HG02678 (cell line): ENCODE results near the gene PDIA6.
A peak's percentile ranks its signal among the peaks of the same experiment; 100 is the strongest.
"Not testable (repeated sequence)": the region's sequence is repeated elsewhere in the genome, so short reads cannot be mapped to it uniquely, and the experiment has no call there.

ENCODE experiments used
- ATAC-seq: cut with Tn5 transposase; IDR thresholded peaks from one replicate; pipeline ENCODE4 v1.9.1; 2021; ENCODE audit warnings: mild to moderate bottlenecking, moderate library complexity; ENCODE audit not compliant: unreplicated experiment

Gene PDIA6

GRCh38 chr2:10813163-10814138, 866 bp upstream of the PDIA6 start:
- ATAC-seq: not testable (repeated sequence)

DNA sequence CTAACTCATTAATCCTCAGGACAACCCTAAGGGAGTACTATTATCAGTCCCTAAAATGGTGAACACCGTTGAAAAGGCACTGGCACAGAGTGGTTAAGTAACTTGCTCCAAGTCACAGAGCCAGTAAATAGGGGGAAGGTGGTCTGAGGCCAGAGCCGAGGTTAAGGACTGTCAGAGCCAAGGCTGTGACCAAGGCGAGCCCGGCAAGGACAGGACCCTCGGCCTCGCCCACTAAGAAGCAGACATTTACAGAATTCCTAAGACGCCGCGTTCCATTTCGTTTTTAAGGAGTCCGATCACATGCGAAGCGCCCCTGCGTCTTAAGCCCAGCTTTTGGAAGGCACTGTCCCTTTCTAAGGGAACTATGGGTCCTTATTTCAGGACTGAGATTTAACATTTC, 1.1 kb downstream of the PDIA6 start:
- ATAC-seq: no peak

DNA sequence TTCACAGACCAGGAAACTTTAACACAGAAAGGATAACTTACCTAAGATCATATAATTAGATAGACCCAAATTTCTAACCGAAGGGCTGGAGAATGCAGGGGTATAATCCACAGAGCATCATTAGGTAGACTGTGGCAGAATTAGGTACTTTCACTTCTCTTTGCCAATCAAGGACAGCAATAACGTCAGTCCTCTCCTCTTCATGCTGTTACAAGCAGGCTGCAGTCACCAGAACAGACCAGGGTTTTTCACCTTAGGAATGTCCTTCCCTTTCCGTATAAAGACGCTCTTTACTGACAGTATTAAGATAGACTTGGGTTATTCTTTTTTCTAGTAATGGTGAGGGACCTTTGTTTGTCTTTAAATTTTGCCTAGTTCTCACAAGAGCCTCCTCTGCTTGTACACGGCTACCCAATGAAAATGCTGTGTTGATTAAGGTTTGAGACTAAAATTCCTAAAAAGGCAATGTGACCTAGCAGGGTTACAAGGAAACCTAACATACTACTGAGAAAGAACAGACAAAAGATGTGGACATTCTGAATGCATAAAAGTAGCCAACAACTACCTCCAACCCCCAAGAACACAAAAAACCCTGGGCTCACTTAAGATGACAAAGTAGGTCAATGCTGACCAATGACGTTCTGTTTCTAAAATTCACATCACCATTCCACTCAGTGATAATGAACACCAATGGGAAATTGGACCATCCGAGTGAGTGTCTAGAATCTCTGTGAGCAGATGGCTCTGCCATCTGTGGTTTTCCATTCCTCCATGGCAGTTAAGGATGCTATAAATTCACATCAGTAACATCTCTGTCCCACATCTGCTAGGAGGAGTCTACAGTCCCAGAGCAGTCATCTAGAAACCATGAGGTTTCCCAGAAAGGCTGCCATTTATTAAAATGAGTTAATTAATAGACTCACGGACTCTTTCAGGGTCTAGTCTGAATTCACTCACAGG, 2.1 kb downstream of the PDIA6 start:
- ATAC-seq: peak; percentile 29

DNA sequence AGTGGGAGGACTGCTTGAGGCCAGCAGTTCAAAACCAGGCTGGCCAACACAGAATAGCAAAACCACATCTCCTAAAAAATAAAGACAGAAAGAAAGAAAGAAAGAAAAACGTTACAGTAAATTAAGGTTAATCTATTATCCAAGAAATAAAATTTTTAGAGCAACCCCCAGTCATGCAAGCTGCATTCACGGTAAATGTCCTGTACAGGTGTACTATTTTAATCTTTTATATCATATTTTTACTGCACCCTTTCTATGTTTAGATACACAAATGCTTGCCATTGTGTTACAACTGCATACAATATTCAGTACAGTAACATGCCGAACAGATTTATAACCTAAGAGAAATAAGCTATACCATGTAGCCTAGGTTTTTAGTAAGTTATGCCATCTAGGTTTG, 6.0 kb downstream of the PDIA6 start:
- ATAC-seq: no peak

DNA sequence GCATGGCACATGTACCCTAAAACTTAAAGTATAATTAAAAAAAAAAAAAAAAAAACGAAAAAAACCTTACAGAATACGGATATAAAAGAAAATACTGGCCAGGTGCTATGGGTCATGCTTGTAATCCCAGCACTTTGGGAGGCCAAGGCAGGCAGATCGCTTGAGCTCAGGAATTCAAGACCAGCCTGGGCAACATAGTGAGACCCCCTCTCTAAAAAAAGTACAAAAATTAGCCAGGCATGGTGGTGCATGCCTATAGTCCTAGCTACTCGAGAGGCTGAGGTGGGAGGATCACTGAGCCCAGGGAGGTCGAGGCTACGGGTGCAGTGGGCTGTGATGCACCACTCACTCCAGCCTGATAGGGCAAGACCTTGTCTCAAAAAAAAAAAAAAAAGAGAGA, 6.6 kb downstream of the PDIA6 start:
- not testable (repeated sequence) for ATAC-seq

DNA sequence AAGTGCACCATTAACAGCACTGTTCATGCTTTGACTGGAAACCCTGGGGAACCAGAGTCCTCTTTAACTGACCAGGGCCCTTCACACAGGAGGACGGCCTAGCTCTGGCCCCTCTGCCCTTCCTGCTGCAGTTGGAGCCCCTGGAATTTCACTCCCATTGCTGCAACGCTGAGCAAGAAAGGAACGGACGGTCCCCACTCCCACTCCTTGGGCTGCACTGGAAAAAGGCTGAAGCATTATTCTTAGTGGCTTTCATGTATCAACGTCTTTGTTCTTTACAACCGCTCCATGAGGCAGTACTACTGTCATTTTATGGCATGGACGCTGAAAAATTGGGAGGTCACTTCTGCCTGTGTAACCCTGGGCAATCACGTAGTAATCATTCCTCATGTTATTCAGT, 9.9 kb downstream of the PDIA6 start:
- ATAC-seq: no peak

DNA sequence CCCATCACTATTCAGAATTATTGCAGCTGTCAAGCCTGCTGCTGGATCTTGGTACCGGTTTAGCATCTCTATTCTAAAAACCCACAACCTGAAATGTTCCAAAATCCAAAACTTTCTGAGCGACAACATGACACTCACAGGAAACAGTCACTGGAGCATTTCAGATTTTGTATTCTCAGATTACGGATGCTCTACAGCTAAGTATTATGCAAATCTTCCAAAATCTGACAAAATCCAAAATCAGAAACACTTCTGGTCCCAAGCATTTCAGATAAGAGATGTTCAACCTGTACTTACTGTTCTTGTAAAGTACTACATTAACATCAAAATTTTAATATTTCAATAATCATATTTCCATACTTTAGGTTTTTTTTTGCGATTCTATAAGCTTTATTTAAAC, 12.4 kb downstream of the PDIA6 start:
- no peak for ATAC-seq

DNA sequence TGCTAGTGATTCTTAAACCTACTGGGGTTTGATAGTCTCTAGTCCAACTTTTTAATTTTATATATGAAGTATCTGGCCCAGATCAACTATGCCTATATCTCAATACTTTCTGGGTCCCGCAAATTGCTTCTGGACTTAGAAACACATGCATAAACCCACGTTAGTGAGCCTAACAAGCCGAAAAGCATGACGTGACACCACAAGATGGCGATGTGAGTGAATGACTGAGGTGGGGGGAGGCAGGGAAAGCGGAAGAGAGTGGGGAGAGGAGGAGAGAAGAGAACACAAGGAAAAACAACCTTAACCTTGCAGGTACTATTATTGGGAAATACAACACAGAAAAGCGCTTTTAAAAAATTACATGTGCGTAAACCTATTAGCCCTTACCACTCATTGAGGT, 13.8 kb downstream of the PDIA6 start:
- ATAC-seq: no peak

DNA sequence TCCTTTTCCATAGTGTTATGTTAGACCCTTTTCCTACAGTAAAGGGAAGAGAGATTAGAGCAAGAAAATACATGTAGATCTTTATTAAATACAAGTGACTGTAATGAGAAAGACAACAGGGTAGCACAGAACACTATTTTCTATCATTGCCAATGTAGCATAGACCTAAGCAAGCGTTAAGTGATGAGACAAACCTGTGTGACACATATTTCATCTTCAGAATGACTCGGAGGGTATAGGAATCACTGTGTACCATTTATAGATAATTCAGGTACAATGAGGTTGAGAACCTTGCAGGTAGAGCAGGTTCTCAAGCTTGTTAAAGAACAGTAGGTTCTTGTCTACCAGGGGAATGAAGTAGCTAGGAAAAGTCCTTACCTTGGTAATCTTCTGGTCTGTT, 15.9 kb downstream of the PDIA6 start:
- ATAC-seq: no peak

DNA sequence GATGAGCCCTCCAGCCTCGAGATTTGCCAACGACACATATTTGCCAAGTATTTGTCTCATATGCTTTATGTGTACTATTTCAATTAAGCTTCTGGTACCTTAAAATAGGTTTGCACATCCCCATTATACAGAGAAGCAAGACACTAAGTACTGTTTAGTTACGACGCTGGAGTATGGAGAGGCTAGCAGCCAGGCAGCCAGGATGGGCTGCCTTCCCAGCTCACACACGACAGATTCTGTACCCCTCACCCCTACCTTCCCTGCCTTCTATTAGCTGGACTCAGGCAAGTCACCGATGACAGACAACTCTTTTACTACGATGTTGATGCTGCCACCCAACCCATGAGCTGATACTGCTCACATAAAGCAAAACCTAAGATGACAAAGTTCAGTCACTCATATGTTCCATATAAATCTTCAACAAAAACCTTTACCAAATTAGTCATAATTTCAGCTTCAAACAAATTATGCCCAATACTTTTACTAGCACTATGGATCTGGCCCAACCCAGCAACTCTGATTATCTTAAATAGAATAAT, 17.0 kb downstream of the PDIA6 start:
- ATAC-seq: no peak

- no peak for ATAC-seq
Measured at GRCh38 chr2:10794876-10795275, 17.7 kb downstream of the PDIA6 start.

GRCh38 chr2:10793816-10794215, 18.8 kb downstream of the PDIA6 start:
- no peak for ATAC-seq

DNA sequence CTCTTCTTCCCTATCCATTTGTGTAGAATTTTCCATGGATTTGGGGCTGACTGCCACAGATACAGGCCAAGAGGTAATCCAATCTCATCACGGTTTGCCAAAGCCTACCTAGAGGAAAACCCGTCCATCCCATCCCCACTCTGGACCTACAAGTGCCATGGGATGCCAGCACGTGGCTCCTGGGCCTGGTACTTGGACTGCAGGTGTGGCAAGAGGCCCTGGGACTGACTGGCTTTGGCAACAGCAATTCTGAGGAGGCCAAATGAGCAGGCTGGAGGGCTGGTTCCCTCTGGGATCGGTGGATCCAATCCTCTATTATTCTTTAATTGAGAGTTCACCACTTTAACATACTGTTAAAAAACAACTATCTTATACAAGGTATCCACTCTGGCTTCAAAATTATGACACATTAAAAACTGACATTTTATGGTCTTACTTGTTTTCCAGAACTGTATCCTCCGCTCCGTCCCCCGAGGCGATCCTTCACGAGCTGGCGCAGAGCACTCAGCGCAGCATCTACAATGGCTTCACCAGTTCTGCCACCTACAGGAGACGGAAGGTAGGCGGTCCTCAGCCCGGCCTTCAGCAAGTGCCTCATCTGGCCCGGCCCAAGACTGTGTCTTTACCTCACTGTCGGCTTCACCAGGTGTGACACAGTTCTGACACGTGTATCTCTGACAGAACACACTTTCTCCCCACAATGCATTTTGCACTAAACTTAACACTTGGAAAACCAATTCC, 19.8 kb downstream of the PDIA6 start:
- no peak for ATAC-seq

GRCh38 chr2:10792001-10792634, 20.5 kb downstream of the PDIA6 start:
- ATAC-seq: peak; percentile 51

DNA sequence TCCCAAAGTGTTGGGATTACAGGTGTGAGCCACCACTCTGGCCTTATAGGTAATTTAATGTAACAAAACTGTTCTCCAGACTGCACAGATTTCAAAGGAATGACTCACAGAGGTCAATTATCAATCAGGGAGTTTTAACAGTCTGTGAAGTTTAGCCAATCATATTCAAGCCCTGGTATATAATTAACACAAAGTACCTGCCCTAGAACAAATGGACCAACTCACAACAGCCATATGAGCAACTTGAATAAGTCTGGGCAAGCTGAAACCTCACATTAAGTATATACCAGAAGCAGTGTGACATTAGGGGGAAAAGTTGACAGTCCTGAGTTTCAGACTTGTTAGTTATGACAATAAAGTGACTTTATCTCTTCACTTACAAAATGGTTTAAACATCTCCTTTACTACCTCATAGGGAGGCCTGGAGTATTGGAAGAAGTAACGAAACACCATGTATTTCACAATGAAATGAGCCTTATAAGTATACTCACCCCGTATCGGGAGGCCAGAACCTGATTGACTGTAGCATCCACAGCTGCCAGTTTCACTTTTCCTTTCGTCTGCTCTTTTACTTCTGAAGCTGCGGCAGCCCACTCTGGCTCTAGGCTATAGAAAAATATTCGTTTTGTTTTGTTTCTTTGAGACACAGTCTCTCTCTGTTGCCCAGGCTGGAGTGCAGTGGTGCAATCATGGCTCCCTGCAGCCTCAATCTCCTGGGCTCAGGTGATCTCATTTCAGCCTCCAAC, 22.2 kb downstream of the PDIA6 start:
- ATAC-seq: peak; percentile 80

DNA sequence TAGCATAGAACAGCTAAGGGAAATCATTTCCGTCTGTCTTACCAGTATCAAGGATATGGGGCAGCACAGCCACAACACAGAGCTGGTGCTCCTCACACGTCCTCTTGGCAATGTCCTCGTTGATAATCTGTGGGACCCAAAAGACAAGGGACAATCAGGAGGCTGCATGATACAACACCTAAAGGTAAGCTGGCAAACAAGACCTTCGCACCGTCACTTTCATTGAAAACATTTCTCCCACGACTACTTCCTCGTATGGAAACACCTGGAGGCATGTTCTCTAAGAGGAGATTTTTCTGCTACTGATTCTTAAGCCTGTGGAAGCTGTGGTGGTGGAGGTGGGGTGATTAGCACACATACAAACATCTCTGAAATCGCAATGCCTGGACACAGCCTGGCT, 23.7 kb downstream of the PDIA6 start:
- no peak for ATAC-seq

DNA sequence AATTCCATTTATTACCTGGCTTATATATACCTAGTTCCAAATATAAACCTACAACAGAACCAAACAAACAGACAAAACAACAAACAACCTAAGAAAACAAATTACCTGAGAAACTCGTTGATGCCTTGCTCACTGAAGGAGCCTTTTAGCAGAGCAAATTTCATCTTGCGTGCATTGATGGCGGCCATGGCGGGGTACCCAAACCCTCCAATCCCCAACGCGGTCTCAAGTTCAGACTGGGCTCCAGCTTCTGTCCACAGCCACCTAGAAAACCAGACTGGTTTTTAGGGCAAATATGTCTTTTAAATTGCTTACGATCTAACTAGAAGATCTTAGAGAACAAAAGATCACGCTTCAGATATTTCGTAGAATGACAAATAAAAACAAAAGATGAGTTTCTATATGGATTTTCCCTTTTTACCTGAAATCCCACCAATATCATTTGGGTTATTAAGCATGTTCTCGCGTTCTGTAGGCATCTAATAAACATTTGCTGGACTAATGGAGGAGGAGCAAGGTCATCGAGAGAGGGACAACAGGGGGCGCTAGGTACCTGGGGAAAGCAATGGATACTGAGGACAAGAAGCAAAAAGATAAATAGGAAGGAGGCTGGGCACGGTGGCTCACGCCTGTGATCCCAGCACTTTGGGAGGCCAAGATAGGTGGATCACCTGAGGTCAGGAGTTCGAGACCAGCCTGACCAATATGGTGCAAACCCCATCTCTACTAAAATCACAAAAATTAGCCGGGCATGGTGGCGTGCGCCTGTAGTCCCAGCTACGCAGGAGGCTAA, 25.2 kb downstream of the PDIA6 start:
- no peak for ATAC-seq

- ATAC-seq: no peak
Measured at GRCh38 chr2:10786240-10786982, 26.2 kb downstream of the PDIA6 start.
